Left ventricle myocardium superior (tissue), 1 donor: ENCODE results near the gene DRICH1. TPM values are rescaled to one million over a fixed set of nuclear protein-coding genes. Genes with fewer than 3 reads are reported as not detected.
"Not testable (repeated sequence)": the region's sequence is repeated elsewhere in the genome, so short reads cannot be mapped to it uniquely, and the experiment has no call there.

Experiments used
- ATAC-seq: fragments of 200-7000 bp; cut with Tn5 transposase; one replicate; pipeline ENCODE4 v1.9.1; 2020; ENCODE audit warnings: mild to moderate bottlenecking, moderate library complexity
- DNase-seq: peaks from one replicate; pipeline ENCODE4 v3.0.0-alpha.2; 2020
- intact Hi-C: fragments of 100-400 bp; cut with micrococcal nuclease; formaldehyde crosslinking; loops from one replicate; pipeline ENCODE4 v1.11.0; 2022
- long read RNA-seq: library from polyadenylated mRNA; unstranded; transcript quantifications from one replicate; pipeline ENCODE4 v2.0.0, GENCODE V29; 2021
- total RNA-seq: library from RNA; stranded (reverse); fragmentation: NEBNext Ultra II Directional; extraction: Animal tissue kit (Norgen Biotek cat#: 25700); gene quantifications from one replicate; pipeline ENCODE4 v1.2.1, GENCODE V29; 2021
- donor health status: DM: no; HTN: yes; CAD: no; lungs with severe emphysema.

The DRICH1 gene
- not detected for total RNA-seq
- long read RNA-seq, result 0 reads

DNA sequence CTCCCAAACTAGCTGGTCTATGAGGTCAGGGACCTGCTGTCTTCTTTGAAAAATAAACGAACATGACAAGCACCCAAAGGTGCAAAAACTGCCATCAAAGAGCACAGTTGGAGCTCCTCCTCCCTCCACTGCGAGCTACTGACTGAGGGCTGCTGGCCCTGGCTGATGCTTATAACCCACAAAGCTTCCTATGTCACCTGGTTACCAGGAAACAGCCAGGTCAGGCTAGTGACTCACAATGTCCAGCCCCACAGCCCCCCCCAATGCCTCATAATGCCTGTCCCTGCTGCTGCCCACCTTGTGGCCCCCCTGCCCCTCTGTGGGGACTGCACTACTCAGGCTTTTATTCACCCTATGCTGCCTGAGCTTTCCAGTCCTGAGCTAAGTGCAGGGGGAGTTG, at the start of gene DRICH1:
TSS of gene DRICH1 (minus strand) at position 144 of the 400 bp plus-strand sequence. CDS start 298 bp downstream, outside the sequence.
- ATAC-seq, result no peak
- no peak for DNase-seq
- intact Hi-C loops, result no loop called here

DNA sequence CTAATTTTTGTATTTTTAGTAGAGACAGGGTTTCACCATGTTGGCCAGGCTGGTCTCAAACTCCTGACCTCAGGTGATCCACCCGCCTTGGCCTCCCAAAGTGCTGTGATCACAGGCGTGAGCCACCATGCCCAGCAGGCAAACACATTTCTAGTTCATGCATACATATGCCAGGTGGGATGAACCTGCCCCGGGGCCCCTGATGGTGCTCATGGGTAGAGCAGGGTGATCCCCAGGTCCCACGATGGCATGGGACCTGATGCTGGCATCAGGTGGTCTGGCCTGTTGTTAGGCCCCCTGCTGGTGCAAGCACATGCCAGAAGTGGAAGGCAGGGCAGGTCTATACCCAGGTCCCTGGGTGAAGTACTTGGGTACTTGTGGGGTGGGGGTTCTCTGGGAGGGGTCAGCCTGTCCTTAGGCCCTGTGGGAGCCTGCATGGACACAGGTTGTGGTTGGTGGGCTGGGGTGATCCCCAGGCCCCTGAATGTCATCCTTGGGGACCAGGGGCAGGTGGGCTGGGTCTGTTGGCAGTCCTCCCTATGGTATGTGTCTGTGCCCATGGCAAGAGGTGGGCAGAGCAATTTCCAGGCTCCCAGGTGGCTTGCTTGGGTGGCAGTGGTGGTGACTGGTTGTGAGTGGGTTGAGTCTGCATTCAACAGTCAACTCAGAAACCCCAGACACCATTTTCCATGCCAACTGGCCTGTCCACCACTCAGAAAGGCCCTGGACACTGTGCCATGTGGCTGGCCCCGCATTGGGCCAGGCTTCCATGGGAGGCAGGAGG, 49.1 kb upstream of the DRICH1 start:
- ATAC-seq (no peak), DNase-seq (no peak)
- intact Hi-C loops, result no loop called here

- ATAC-seq (no peak), DNase-seq (no peak)
- intact Hi-C loops, result no loop called here
Observed at GRCh38 chr22:23678133-23678532, 46.0 kb upstream of the DRICH1 start.

GRCh38 chr22:23677701-23677995, 45.5 kb upstream of the DRICH1 start:
- DNase-seq (no peak), ATAC-seq (no peak)
- intact Hi-C loops, result no loop called here

DNA sequence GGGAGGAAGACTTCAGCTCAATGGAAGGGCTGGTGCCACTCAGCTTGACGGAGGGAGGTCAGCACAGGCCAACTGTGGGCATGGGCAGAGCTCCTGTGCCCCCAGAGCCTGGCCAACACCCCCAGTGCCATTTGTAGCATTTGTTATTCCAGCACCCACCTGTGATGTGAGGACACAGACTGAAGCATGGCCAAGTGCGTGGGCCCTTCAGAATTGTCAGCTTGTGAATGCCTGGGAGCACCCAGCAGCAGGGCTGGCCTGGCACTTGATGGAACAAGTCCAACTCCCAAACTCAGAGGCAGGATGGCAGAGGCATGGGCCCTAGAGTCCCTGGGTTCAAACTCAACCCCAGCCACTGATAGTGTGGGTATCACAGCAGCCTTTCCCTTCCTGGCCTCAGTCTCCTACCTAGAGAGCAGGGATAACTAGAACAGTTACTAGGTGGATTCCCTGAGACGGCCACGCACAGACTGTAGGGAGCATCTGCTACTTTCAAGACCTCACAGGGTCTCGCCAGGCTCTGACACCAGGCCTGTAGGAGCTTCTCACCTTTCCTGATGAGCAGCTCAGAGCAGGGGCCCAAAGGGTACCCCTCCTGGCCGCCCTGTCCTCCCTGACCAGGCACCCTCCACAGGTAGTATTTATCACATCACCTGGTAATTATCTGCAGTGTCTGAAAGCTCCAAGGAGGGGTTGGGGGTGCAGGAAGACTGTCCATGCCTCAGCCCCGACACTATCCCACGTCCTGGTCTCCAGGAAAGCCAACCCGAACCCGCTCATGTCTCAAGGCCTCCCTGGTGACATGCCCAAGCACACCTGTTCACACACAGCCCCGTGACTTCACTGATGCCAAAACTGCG, 45.0 kb upstream of the DRICH1 start:
- intact Hi-C loops, ATAC-seq: not testable (repeated sequence)
- DNase-seq, result peak; percentile 15

DNA sequence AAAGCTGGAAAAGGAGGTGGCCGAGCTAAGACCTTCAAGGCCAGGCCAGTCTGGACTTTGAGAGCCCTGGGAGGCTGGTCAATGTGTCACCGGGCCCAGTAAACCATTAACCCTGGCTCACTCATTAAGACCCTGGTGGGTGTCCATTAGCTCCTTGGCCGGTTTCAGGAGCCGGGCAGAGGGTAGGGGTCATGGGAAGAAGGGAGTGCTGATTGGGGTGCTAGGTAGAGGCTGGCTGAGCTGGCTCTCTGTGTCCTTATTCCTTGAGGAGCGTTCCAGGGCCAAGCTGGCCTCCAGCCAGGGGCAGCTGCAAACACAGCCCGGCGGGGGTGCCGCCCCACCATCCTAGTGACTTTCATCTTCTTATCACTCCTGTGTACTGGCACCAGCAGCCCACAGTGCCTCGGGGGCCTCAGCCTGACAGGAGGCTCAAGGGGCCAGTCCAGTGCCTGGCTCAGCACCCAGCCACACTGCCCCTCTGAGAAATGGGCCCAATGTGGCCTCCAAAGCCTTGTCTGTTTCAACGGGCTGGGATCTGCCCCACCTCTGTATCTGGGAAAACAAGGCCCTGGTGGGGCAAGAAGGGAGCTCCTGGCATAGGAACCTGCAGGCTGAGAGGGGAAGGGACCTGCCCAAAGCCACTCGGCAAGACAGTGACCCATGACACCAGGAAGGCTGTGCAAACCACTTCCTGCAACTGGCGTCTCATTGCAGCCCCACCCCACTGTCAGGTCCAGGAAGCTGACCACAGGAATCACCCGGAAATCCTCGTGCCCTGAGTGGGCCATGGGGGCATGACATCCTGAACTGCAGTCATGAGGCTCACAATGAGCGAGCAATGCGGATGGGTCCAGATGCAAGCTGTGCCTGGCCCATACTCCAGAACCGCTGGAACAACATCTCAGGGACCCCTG, 43.6 kb upstream of the DRICH1 start:
- ATAC-seq (peak; percentile 24), DNase-seq (peak; percentile 53)
- intact Hi-C loops, result no loop called here

DNA sequence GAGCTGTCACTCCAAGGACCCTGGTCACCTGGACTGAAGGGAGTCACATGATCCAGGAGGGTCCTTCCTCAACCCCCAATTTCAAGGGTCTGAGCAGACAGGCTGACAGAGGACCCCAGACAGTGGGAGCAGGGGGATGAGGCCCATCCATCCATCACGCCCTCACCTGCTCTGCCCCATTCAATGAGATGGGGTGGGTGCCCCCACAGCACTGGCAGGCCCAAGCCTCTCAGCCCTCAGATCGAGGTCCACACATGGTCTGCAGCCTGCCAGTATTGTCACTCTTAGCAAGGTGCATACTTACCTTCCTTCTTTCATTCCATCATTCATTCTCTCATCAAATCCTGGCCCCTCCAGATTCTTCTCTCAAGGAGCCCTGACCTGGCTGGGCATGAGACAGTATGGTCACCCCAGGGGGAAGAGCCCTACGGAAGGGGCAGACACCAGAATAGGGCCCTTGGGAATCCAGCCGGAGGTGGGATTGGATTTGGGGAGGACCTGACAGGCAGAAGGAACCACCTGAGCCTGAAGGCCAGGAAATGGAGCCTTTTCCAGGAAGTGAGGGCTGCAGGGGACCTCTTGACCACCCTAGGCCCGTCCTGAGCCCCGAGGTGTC, 42.9 kb upstream of the DRICH1 start:
- ATAC-seq, intact Hi-C loops: not testable (repeated sequence)
- DNase-seq, result peak; percentile 11

DNA sequence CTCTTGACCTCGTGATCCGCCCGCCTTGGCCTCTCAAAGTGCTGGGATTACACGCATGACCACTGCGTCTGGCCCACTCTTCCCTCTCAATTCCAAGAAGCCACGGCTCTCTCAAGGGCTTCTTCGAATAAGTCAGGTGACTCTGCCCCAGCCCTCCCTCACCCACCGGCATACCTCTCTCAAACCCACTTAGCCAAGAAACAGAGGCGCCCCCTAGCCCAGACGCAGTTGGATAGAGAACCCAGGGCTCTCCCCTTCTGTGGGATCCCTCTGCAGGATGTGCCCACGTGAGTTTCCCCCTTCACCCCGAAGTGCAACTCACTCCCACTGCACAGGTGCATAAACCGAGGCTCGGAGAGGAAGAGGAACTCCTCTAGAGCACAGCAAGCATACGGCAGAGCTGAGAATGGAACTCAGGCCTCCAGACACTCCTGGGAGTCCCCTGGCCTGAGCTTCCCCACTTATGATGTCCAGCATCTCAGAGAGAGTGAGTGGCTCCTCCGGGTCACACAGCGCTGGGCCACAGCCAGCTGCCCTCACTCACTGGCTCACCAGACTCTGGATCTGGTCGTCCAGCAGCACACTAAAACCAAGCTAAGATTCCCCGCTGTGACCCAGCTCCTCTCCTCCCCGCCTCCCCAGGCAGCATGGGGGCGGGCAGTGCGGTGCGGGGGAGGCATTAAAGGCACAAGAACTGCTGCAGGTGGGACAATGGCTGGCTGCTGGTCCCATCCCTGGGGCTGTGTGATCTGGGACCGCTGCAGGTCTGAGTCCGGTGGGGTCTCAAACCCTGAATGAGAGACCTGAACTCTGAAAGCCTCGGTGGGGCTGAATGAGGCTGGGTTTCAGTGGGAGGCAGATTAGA, 41.9 kb upstream of the DRICH1 start:
- intact Hi-C loops, result no loop called here
- DNase-seq (peak; percentile 23), ATAC-seq (no peak)

- intact Hi-C loops, result no loop called here
- ATAC-seq (no peak), DNase-seq (peak; percentile 5)
Observed at GRCh38 chr22:23673050-23673620, 41.0 kb upstream of the DRICH1 start.

- ATAC-seq, intact Hi-C loops, DNase-seq: not testable (repeated sequence)
Observed at GRCh38 chr22:23672307-23673049, 40.4 kb upstream of the DRICH1 start.

GRCh38 chr22:23671387-23671786, 39.3 kb upstream of the DRICH1 start:
- ATAC-seq, result peak; percentile 40
- DNase-seq, intact Hi-C loops: not testable (repeated sequence)

GRCh38 chr22:23670378-23671295, 38.5 kb upstream of the DRICH1 start:
- ATAC-seq (no peak), DNase-seq (no peak)
- intact Hi-C loops, result no loop called here

DNA sequence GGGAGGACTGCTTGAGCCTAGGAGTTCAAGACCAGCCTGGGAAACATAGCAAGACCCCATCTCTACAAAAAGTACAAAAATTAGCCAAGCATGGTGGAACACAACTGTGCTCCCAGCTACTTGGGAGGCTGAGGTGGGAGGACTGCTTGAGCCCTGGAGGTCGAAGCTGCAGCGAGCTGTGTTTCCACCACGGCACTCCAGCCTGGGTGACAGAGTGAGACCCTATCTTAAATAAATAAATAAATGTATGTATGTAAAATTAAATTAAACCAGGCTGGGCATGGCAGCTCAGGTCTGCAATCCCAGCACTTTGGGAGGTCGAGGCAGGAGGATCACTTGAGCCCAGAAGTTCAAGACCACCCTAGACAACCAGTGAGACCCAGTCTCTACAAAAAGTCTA, 28.3 kb upstream of the DRICH1 start:
- ATAC-seq, DNase-seq, intact Hi-C loops: not testable (repeated sequence)

- intact Hi-C loops, result no loop called here
- ATAC-seq, result no peak
Observed at GRCh38 chr22:23657727-23658126, 25.6 kb upstream of the DRICH1 start.

DNA sequence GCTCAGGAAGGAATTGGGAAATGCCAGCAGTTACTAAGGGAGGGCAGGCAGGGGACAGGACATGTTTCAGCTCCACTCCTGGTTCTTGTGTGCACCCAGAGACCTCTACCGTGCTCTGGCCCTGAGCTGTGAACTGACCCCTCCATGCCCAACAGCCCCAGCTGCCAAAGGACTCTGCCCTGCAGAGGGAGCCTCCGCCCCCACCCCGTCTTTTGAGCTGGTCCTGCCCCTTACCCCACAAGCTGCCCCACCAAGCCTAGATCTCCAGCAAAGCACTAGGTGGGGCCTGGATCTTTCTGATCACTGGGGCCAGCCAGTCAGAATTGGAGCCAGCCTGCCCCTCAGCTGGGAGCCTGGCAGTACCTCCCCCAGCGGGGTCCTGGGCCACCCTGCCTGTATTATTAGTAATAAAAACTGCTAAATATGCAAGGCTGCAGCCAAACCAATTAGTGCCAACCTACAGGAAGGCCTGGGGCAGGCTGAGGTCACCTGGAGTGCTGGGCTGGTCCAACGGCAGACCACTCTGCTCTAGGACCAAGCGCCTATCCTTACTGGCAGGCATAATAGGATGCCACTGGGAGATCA, 23.9 kb upstream of the DRICH1 start:
- intact Hi-C loops, result no loop called here
- ATAC-seq (no peak), DNase-seq (no peak)

More at GRCh38 chr22:23657727-23658126, 25.6 kb upstream of the DRICH1 start:
- DNase-seq, result no peak

DNA sequence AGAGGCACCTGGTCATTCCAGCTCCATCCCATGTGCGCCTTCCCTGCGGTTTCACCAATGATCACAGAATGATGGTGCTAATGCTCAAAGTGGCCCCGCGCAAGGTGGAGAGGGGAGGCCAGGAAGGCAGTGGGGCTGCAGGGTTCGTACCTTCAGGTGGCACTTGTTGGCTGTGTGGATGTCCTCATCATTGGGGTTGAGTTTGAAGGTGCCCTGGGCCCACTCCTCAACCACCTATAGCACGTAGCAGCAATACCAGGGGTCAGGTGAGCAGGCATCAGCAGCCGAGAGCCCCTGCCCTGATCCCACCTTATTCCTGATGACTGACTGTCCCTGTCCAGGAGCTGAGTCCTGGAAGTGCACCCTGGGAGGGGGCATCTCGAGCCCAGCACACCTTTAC, 20.6 kb upstream of the DRICH1 start:
- DNase-seq (no peak), ATAC-seq (no peak)
- intact Hi-C loops, result no loop called here
